HCT116 (cell line): Measurements from ENCODE around the gene TMEM132A. TPM values are rescaled to one million over a fixed set of nuclear protein-coding genes. Genes with fewer than 3 reads are reported as not detected.

ENCODE experiments used
- ATAC-seq: fragments of 200-7000 bp; cut with Tn5 transposase; 2 replicates; pipeline ENCODE4 v1.9.1; 2020; ENCODE audit warnings: mild to moderate bottlenecking, moderate library complexity
- BruUV-seq: library from RNA; stranded (reverse); fragments of 400-500 nt; replicated peaks from 2 replicates; lab custom pipeline; 2021; lab: Mats Ljungman, UMichigan
- CTCF ChIA-PET: fragments of 300-600 bp; sonication (Branson Sonifier 250); formaldehyde crosslinking; loops from one replicate; lab custom pipeline; 2021; ENCODE audit warnings: antibody characterized with exemption; lab: Charles Lee
- POLR2A ChIA-PET: fragments of 300-600, 350-600 bp; sonication (Branson Sonifier 250); formaldehyde crosslinking; loops from one replicate; lab custom pipeline; 2021; ENCODE audit warnings: antibody characterized with exemption; lab: Charles Lee
- RAD21 ChIA-PET, 2 experiments: fragments of 300-600 bp; sonication (Branson Sonifier 250); formaldehyde crosslinking; loops; one replicate each; lab custom pipeline; 2023; ENCODE audit warnings: low total read pairs in 2 of 2; ENCODE audit not compliant: uncharacterized antibody in 2 of 2, unreplicated experiment in 2 of 2, low non-redundant PET in 1 of 2; lab: Charles Lee
- DNase-seq: peaks from one replicate; pipeline ENCODE4 v3.0.0-alpha.2; 2010; ENCODE audit warnings: low read depth, low spot score
- H2AFZ ChIP-seq: fragments of 200-600 bp; shearing (Covaris generic), sonication (generic); 2 replicates; pipeline ENCODE4 v1.6.1; 2017; ENCODE audit warnings: low read depth, mixed run types, mixed read lengths, antibody characterized with exemption, low read length; ENCODE audit not compliant: poor library complexity, severe bottlenecking
- H3K27ac ChIP-seq: 2 replicates; pipeline ENCODE4 v1.5.1; 2012; ENCODE audit warnings: low read depth, low read length
- H3K27me3 ChIP-seq: fragments of 200-600 bp; sonication (generic); 2 replicates; pipeline ENCODE4 v1.6.1; 2016; ENCODE audit warnings: mixed run types, low read length, mixed read lengths; ENCODE audit not compliant: insufficient read depth
- H3K36me3 ChIP-seq, 2 experiments: fragments of 200-500 bp in 1 of 2; fragments of 200-600 bp in 1 of 2; sonication (Bioruptor generic) in 1 of 2; sonication (generic) in 1 of 2; 2 replicates each; pipeline versions ENCODE4 v1.5.1 to v1.6.1; 2014 to 2016; ENCODE audit warnings: low read length in 2 of 2, inconsistent platforms in 1 of 2, mixed read lengths in 1 of 2, mixed run types in 1 of 2; ENCODE audit not compliant: insufficient read depth in 2 of 2, control insufficient read depth in 1 of 2
- H3K4me1 ChIP-seq, 2 experiments: fragments of 200-600 bp in 1 of 2; sonication (generic) in 1 of 2; 2 replicates each; pipeline versions ENCODE4 v1.5.1 to v1.6.1; 2012 to 2017; ENCODE audit warnings: low read length in 2 of 2, inconsistent platforms in 1 of 2, mild to moderate bottlenecking in 1 of 2, mixed read lengths in 1 of 2, mixed run types in 1 of 2, moderate library complexity in 1 of 2; ENCODE audit not compliant: insufficient read depth in 2 of 2, control insufficient read depth in 1 of 2
- H3K4me2 ChIP-seq: fragments of 200-600 bp; sonication (generic); 2 replicates; pipeline ENCODE4 v1.6.1; 2017; ENCODE audit warnings: mixed run types, low read length, mixed read lengths
- H3K4me3 ChIP-seq, 2 experiments: fragments of 200-600 bp in 1 of 2; sonication (generic) in 1 of 2; replicated peaks in 1 of 2; 2 replicates each; pipeline ENCODE4 v1.5.1; 2011 to 2016; ENCODE audit warnings: low read length in 2 of 2, control low read depth in 1 of 2, low read depth in 1 of 2, mild to moderate bottlenecking in 1 of 2, mixed read lengths in 1 of 2, mixed run types in 1 of 2
- H3K79me2 ChIP-seq: fragments of 200-600 bp; sonication (generic); 2 replicates; pipeline ENCODE4 v1.6.1; 2017; ENCODE audit warnings: mild to moderate bottlenecking, mixed run types, low read length, moderate library complexity, mixed read lengths; ENCODE audit not compliant: insufficient read depth
- H3K9ac ChIP-seq: fragments of 200-600 bp; sonication (generic); 2 replicates; pipeline ENCODE4 v1.6.1; 2016; ENCODE audit warnings: low read length, mixed read lengths
- H3K9me2 ChIP-seq: fragments of 200-600 bp; sonication (generic), shearing (Covaris generic); 2 replicates; pipeline ENCODE4 v1.6.1; 2017; ENCODE audit warnings: mixed run types, mild to moderate bottlenecking, moderate library complexity; ENCODE audit not compliant: insufficient read depth
- H3K9me3 ChIP-seq, 2 experiments: fragments of 200-500 bp in 1 of 2; fragments of 200-600 bp in 1 of 2; sonication (Bioruptor generic) in 1 of 2; sonication (generic) in 1 of 2; 2 replicates each; pipeline ENCODE4 v1.6.1; 2014 to 2017; ENCODE audit warnings: low read length in 2 of 2, mixed read lengths in 2 of 2, inconsistent platforms in 1 of 2, low read depth in 1 of 2, mild to moderate bottlenecking in 1 of 2, mixed run types in 1 of 2, moderate library complexity in 1 of 2; ENCODE audit not compliant: control insufficient read depth in 1 of 2, insufficient read depth in 1 of 2
- H4K20me1 ChIP-seq: fragments of 200-600 bp; sonication (generic), shearing (Covaris generic); 2 replicates; pipeline ENCODE4 v1.6.1; 2017; ENCODE audit warnings: mixed run types, mild to moderate bottlenecking, moderate library complexity; ENCODE audit not compliant: insufficient read depth
- ATF3 ChIP-seq: IDR thresholded peaks from 2 replicates; pipeline ENCODE4 v1.6.1; 2012
- CBX3 ChIP-seq: IDR thresholded peaks from 2 replicates; pipeline ENCODE4 v1.6.1; 2012; ENCODE audit warnings: low read depth
- CEBPB ChIP-seq: IDR thresholded peaks from 2 replicates; pipeline ENCODE4 v1.6.1; 2012; ENCODE audit warnings: low read depth
- CTCF ChIP-seq, 3 experiments: fragments of 200-600 bp in 1 of 3; sonication (generic) in 1 of 3; IDR thresholded peaks in 2 of 3; conservative IDR thresholded peaks in 1 of 3; 2 replicates each; pipeline ENCODE4 v1.5.1; 2012 to 2017; ENCODE audit warnings: low read depth in 2 of 3, low read length in 2 of 3, antibody characterized with exemption in 1 of 3, borderline replicate concordance in 1 of 3, control low read depth in 1 of 3, mild to moderate bottlenecking in 1 of 3, mixed read lengths in 1 of 3, mixed run types in 1 of 3, moderate library complexity in 1 of 3; ENCODE audit not compliant: insufficient read depth in 1 of 3
- EGR1 ChIP-seq: IDR thresholded peaks from 2 replicates; pipeline ENCODE4 v1.6.1; 2012; ENCODE audit warnings: low read depth
- ELF1 ChIP-seq: IDR thresholded peaks from 2 replicates; pipeline ENCODE4 v1.6.1; 2012; ENCODE audit warnings: low read depth, borderline replicate concordance
- EZH2 ChIP-seq: fragments of 200-600 bp; sonication (generic); IDR thresholded peaks from 2 replicates; pipeline ENCODE4 v1.6.1; 2017; ENCODE audit warnings: antibody characterized with exemption, mixed run types
- JUND ChIP-seq: IDR thresholded peaks from 2 replicates; pipeline ENCODE4 v1.6.1; 2012
- MAX ChIP-seq: IDR thresholded peaks from 2 replicates; pipeline ENCODE4 v1.6.1; 2012
- POLR2A ChIP-seq: IDR thresholded peaks from 2 replicates; pipeline ENCODE4 v1.7.0; 2011; ENCODE audit warnings: borderline replicate concordance; ENCODE audit not compliant: insufficient read depth, insufficient read length; ENCODE audit errors: extremely low read depth
- POLR2AphosphoS5 ChIP-seq: IDR thresholded peaks from 2 replicates; pipeline ENCODE4 v1.6.1; 2011; ENCODE audit warnings: mild to moderate bottlenecking, low read depth, low read length, moderate library complexity
- RAD21 ChIP-seq: IDR thresholded peaks from 2 replicates; pipeline ENCODE4 v1.6.1; 2012; ENCODE audit warnings: low read depth, mild to moderate bottlenecking
- SIN3A ChIP-seq: IDR thresholded peaks from 2 replicates; pipeline ENCODE4 v1.6.1; 2012; ENCODE audit warnings: low read depth
- SP1 ChIP-seq: IDR thresholded peaks from 2 replicates; pipeline ENCODE4 v1.6.1; 2012; ENCODE audit warnings: low read depth
- SRF ChIP-seq: IDR thresholded peaks from 2 replicates; pipeline ENCODE4 v1.6.1; 2012; ENCODE audit warnings: low read depth
- TCF7L2 ChIP-seq: IDR thresholded peaks from 2 replicates; pipeline ENCODE4 v1.7.0; 2011; ENCODE audit warnings: borderline replicate concordance, inconsistent platforms; ENCODE audit not compliant: insufficient read depth, insufficient read length; ENCODE audit errors: extremely low read depth
- ZBTB33 ChIP-seq: IDR thresholded peaks from 2 replicates; pipeline ENCODE4 v1.6.1; 2011; ENCODE audit warnings: mild to moderate bottlenecking, low read length, moderate library complexity; ENCODE audit not compliant: insufficient replicate concordance; ENCODE audit errors: extremely low read depth
- ZNF274 ChIP-seq: fragments of 200-500 bp; sonication (Bioruptor generic); IDR thresholded peaks from 2 replicates; pipeline ENCODE4 v1.6.1; 2014; ENCODE audit warnings: mild to moderate bottlenecking, low read depth, low read length, inconsistent platforms
- intact Hi-C: fragments of 100-400 bp; cut with micrococcal nuclease; formaldehyde crosslinking; loops from 2 replicates; pipeline ENCODE4 v1.10.0; 2022
- total RNA-seq: library from RNA; stranded (reverse); gene quantifications from one replicate; pipeline ENCODE4 v1.2.1, GENCODE V29; 2021; ENCODE audit not compliant: unreplicated experiment

TMEM132A gene
- total RNA-seq, 1 experiment from 2014 or later: 120 TPM

- no peak for TF ChIP-seq ZBTB33
- no peak for TF ChIP-seq CTCF (IDR thresholded peaks at IDR 0.05 in 2 of 3, conservative IDR thresholded peaks at IDR 0.05 in 1 of 3; ENCODE audit: borderline replicate concordance in 1 of 3, insufficient read depth in 1 of 3, low read depth in 2 of 3, low read length in 2 of 3)
- no peak for TF ChIP-seq SRF
Observed at GRCh38 chr11:60937811-60938210, 13.6 kb downstream of the TMEM132A start (continued).

- no peaks in the 10 kb centered on the region; a peak in 2 of 4 replicates for H3K36me3 ChIP-seq
- H3K9ac ChIP-seq: no peak overlapping the region
- RAD21 ChIA-PET: no interaction called here
- H3K4me3 ChIP-seq: no peak overlapping the region
- no peaks in the 10 kb centered on the region for H3K79me2 ChIP-seq
- H2AFZ ChIP-seq: no peak overlapping the region
- no TSS peak for BruUV-seq
- H3K27ac ChIP-seq: no peak overlapping the region
- intact Hi-C loops: no loop called here
- POLR2A ChIA-PET: no interaction called here
- H3K9me2 ChIP-seq: no peaks in the 10 kb centered on the region
- H3K4me1 ChIP-seq: no peaks in the 10 kb centered on the region
- no peak for TF ChIP-seq EZH2
- no peak for TF ChIP-seq CEBPB
- no peak for TF ChIP-seq SIN3A
- TF ChIP-seq ZNF274: no peak
- no peak for TF ChIP-seq EGR1
- no peak for TF ChIP-seq POLR2AphosphoS5
- TF ChIP-seq JUND: no peak
- TF ChIP-seq MAX: no peak
- no peak for TF ChIP-seq ELF1
- TF ChIP-seq TCF7L2: no peak
- no peak for TF ChIP-seq ATF3
- no peak for TF ChIP-seq SP1
- TF ChIP-seq RAD21: no peak
- TF ChIP-seq CBX3: no peak
- no peak for TF ChIP-seq POLR2A
- TF ChIP-seq SRF: no peak
- TF ChIP-seq, all 23 proteins: peak for 0
- H3K9me3 ChIP-seq: no peaks in the 10 kb centered on the region
- no peak for DNase-seq
- no peak for ATAC-seq
- no peaks in the 10 kb centered on the region for H4K20me1 ChIP-seq
- 0 out of 2 replicates have a peak, but pooled peaks cover 11% of the 10 kb centered on the region for H3K27me3 ChIP-seq
- CTCF ChIA-PET: no interaction called here
- H3K4me2 ChIP-seq: no peak overlapping the region
Observed at GRCh38 chr11:60938500-60938899, 14.2 kb downstream of the TMEM132A start.
